HTR-8/SVneo (cell line): ENCODE measurements around the gene IST1.
"Not testable (repeated sequence)": the region's sequence is repeated elsewhere in the genome, so short reads cannot be mapped to it uniquely, and the experiment has no call there.

ENCODE experiments used
- DNase-seq: peaks from one replicate; pipeline ENCODE4 v3.0.0; 2011; ENCODE audit warnings: low spot score, mixed read lengths; ENCODE audit not compliant: insufficient read length
- FAIRE-seq: peaks from 2 replicates; lab custom pipeline; 2011; peaks lifted over from hg19 to GRCh38; lab: Jason Lieb, UNC

Gene IST1

GRCh38 chr16:71894921-71895678 lies at the start of gene IST1:
Gene IST1, plus strand, starts transcription at chr16:71895531. Its CDS starts 20,110 bp downstream, at chr16:71915641.
- DNase-seq (peak; percentile 99), FAIRE-seq (peak; percentile 90)

- peak; percentile 98 for FAIRE-seq
- peak; percentile 100 for DNase-seq
Measured at GRCh38 chr16:71845639-71846430, 49.5 kb upstream of the IST1 start, which contains the start of gene ATXN1L. Gene ATXN1L, plus strand, starts transcription at chr16:71845976. Its CDS starts 3,765 bp downstream, at chr16:71849741.

- FAIRE-seq (no peak), DNase-seq (no peak)
Measured at GRCh38 chr16:71846431-71846830, 48.9 kb upstream of the IST1 start.

- FAIRE-seq = no peak
- DNase-seq = no peak
Measured at GRCh38 chr16:71847096-71847495, 48.2 kb upstream of the IST1 start.

GRCh38 chr16:71848622-71849021 lies 46.7 kb upstream of the IST1 start:
- no peak for DNase-seq
- FAIRE-seq = no peak

GRCh38 chr16:71851746-71852145 lies 43.6 kb upstream of the IST1 start:
- no peak for FAIRE-seq
- no peak for DNase-seq

GRCh38 chr16:71852158-71852557 lies 43.2 kb upstream of the IST1 start:
- FAIRE-seq (no peak), DNase-seq (no peak)

GRCh38 chr16:71852561-71852960 lies 42.8 kb upstream of the IST1 start:
- FAIRE-seq = no peak
- no peak for DNase-seq

GRCh38 chr16:71853413-71853812 lies 41.9 kb upstream of the IST1 start:
- FAIRE-seq = no peak

GRCh38 chr16:71854369-71854948 lies 40.9 kb upstream of the IST1 start:
- DNase-seq (no peak), FAIRE-seq (no peak)

More at GRCh38 chr16:71853413-71853812, 41.9 kb upstream of the IST1 start:
- DNase-seq = no peak

- peak; percentile 82 for FAIRE-seq
- no peak for DNase-seq
Measured at GRCh38 chr16:71855937-71856662, 39.2 kb upstream of the IST1 start.

GRCh38 chr16:71859762-71860521 lies 35.4 kb upstream of the IST1 start:
- DNase-seq = no peak

GRCh38 chr16:71863995-71864394 lies 31.3 kb upstream of the IST1 start:
- DNase-seq (no peak), FAIRE-seq (no peak)

More at GRCh38 chr16:71859762-71860521, 35.4 kb upstream of the IST1 start:
- FAIRE-seq = no peak

- DNase-seq (no peak), FAIRE-seq (no peak)
Measured at GRCh38 chr16:71865173-71865863, 30.0 kb upstream of the IST1 start.

GRCh38 chr16:71867175-71867574 lies 28.2 kb upstream of the IST1 start:
- FAIRE-seq, DNase-seq: not testable (repeated sequence)

GRCh38 chr16:71867939-71868338 lies 27.4 kb upstream of the IST1 start:
- FAIRE-seq (no peak), DNase-seq (no peak)

- no peak for FAIRE-seq
- no peak for DNase-seq
Measured at GRCh38 chr16:71869089-71869488, 26.2 kb upstream of the IST1 start.

GRCh38 chr16:71870818-71871217 lies 24.5 kb upstream of the IST1 start:
- no peak for FAIRE-seq
- no peak for DNase-seq

GRCh38 chr16:71873199-71873598 lies 22.1 kb upstream of the IST1 start:
- no peak for FAIRE-seq
- no peak for DNase-seq
